ENCODE data around the gene ADAMTS2. TPM values are rescaled to one million over a fixed set of nuclear protein-coding genes. Genes with fewer than 3 reads are reported as not detected.

Gene ADAMTS2
- total RNA-seq, 1 experiment from 2014 or later, result 3.9 TPM

GRCh38 chr5:179176571-179177230, 168.6 kb downstream of the ADAMTS2 start:
- Histone ChIP-seq H3K27me3 (ENCODE audit: insufficient read depth, low read length) (no peaks in the 10 kb centered on the region), H3K27ac (ENCODE audit: low read depth, low read length) (no peak overlapping the region), H3K36me3 (ENCODE audit: control insufficient read depth in 1 of 2, insufficient read depth in 2 of 2, low read length in 2 of 2) (no peaks in the 10 kb centered on the region), H3K9me3 (ENCODE audit: control insufficient read depth in 1 of 2, insufficient read depth in 1 of 2, low read depth in 1 of 2, low read length in 2 of 2) (no peaks in the 10 kb centered on the region), H3K4me1 (ENCODE audit: control insufficient read depth in 1 of 2, insufficient read depth in 2 of 2, low read length in 2 of 2) (no peaks in the 10 kb centered on the region), H3K9ac (ENCODE audit: low read length) (no peak overlapping the region), H2AFZ (ENCODE audit: low read depth, low read length, poor library complexity, severe bottlenecking) (no peak overlapping the region), H3K4me2 (ENCODE audit: low read length) (no peak overlapping the region), H3K9me2 (ENCODE audit: insufficient read depth) (no peaks in the 10 kb centered on the region), H4K20me1 (ENCODE audit: insufficient read depth) (no peaks in the 10 kb centered on the region), H3K4me3 (replicated peaks in 1 of 2; ENCODE audit: low read depth in 1 of 2, low read length in 2 of 2) (no peak overlapping the region), H3K79me2 (ENCODE audit: insufficient read depth, low read length) (no peaks in the 10 kb centered on the region)
- BruUV-seq (replicated peaks), result no TSS peak
- ChIA-PET CTCF (no interaction called here), POLR2A (no interaction called here), RAD21 (ENCODE audit: low non-redundant PET in 1 of 2, low total read pairs in 2 of 2, uncharacterized antibody in 2 of 2, unreplicated experiment in 2 of 2) (no interaction called here)
- intact Hi-C loops (cut with micrococcal nuclease), result no loop called here
- ATAC-seq, result no peak
- TF ChIP-seq JUND (IDR thresholded peaks at IDR 0.05) (no peak), ZFX (IDR thresholded peaks at IDR 0.05) (no peak), ELF1 (IDR thresholded peaks at IDR 0.05; ENCODE audit: borderline replicate concordance, low read depth) (no peak), TCF7L2 (IDR thresholded peaks at IDR 0.05; ENCODE audit: borderline replicate concordance, extremely low read depth, insufficient read depth, insufficient read length) (no peak), EZH2phosphoT487 (IDR thresholded peaks at IDR 0.05; ENCODE audit: borderline replicate concordance) (no peak), POLR2AphosphoS5 (IDR thresholded peaks at IDR 0.05; ENCODE audit: low read depth, low read length) (no peak), MAX (IDR thresholded peaks at IDR 0.05) (no peak), ZNF274 (IDR thresholded peaks at IDR 0.05; ENCODE audit: low read depth, low read length) (no peak), EZH2 (IDR thresholded peaks at IDR 0.05) (no peak), SRF (IDR thresholded peaks at IDR 0.05; ENCODE audit: low read depth) (no peak), FOSL1 (IDR thresholded peaks at IDR 0.05; ENCODE audit: low read depth) (no peak), ZBTB33 (IDR thresholded peaks at IDR 0.05; ENCODE audit: extremely low read depth, insufficient replicate concordance, low read length) (no peak), SP1 (IDR thresholded peaks at IDR 0.05; ENCODE audit: low read depth) (no peak), YY1 (IDR thresholded peaks at IDR 0.05; ENCODE audit: extremely low read depth, insufficient replicate concordance, low read depth, low read length) (no peak)
- TF ChIP-seq, protein P1, sequence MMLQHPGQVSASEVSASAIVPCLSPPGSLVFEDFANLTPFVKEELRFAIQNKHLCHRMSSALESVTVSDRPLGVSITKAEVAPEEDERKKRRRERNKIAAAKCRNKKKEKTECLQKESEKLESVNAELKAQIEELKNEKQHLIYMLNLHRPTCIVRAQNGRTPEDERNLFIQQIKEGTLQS (IDR thresholded peaks at IDR 0.05), result no peak
- DNase-seq (ENCODE audit: low read depth, low spot score), result no peak

All from HCT116 (cell line).